Peyer's patch (tissue), 4 donors: Measurements from ENCODE around the gene MORF4L2.

Experiments
- POLR2A ChIP-seq, 2 donors: fragments of 450-650 bp; IDR thresholded peaks; one replicate each; pipeline ENCODE4 v1.5.1; 2017; ENCODE audit warnings: antibody characterized with exemption in 2 of 2, mild to moderate bottlenecking in 2 of 2, moderate library complexity in 2 of 2
- TF ChIP-seq, protein P1 (sequence below), 6 experiments: fragments of 450-650 bp in 4 of 6; fragments of 200-600 bp in 2 of 6; sonication (generic) in 1 of 6; IDR thresholded peaks; one replicate each; pipeline ENCODE4 v1.5.1; 2017 to 2019; ENCODE audit warnings: antibody characterized with exemption in 6 of 6, mild to moderate bottlenecking in 3 of 6, moderate library complexity in 1 of 6

- TF ChIP-seq, protein P1, sequence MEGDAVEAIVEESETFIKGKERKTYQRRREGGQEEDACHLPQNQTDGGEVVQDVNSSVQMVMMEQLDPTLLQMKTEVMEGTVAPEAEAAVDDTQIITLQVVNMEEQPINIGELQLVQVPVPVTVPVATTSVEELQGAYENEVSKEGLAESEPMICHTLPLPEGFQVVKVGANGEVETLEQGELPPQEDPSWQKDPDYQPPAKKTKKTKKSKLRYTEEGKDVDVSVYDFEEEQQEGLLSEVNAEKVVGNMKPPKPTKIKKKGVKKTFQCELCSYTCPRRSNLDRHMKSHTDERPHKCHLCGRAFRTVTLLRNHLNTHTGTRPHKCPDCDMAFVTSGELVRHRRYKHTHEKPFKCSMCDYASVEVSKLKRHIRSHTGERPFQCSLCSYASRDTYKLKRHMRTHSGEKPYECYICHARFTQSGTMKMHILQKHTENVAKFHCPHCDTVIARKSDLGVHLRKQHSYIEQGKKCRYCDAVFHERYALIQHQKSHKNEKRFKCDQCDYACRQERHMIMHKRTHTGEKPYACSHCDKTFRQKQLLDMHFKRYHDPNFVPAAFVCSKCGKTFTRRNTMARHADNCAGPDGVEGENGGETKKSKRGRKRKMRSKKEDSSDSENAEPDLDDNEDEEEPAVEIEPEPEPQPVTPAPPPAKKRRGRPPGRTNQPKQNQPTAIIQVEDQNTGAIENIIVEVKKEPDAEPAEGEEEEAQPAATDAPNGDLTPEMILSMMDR (IDR thresholded peaks at IDR 0.05), result peak in 5 of 6 experiments; percentile 15 to 72 (median 68)
- TF ChIP-seq POLR2A (IDR thresholded peaks at IDR 0.05), result no peak
Observed at GRCh38 chrX:103687696-103688201, 1.2 kb upstream of the MORF4L2 start.
